ENCODE measurements around the gene LINC01488.

The LINC01488 gene

GRCh38 chr11:69475866-69476471 lies 5.5 kb upstream of the LINC01488 start:
- H3K9ac ChIP-seq (ENCODE audit: low read length), result no peak overlapping the region
- no peaks in the 10 kb centered on the region for H3K4me1 ChIP-seq (ENCODE audit: insufficient read depth, low read length)
- H3K36me3 ChIP-seq (ENCODE audit: insufficient read depth, low read length), result no peaks in the 10 kb centered on the region
- peaks cover 7% of the 10 kb centered on the region for H3K9me3 ChIP-seq (ENCODE audit: low read length)
- no peaks in the 10 kb centered on the region for H3K27me3 ChIP-seq (ENCODE audit: control insufficient read depth in 1 of 2, insufficient read depth in 2 of 2, low read length in 2 of 2)
- H3K4me3 ChIP-seq (ENCODE audit: low read depth in 1 of 2, low read length in 2 of 2), result no peak overlapping the region
- H3K27ac ChIP-seq (ENCODE audit: low read depth, low read length), result no peak overlapping the region

- H3K4me3 ChIP-seq (ENCODE audit: low read depth in 1 of 2, low read length in 2 of 2), result no peak overlapping the region
- no peak overlapping the region for H3K9ac ChIP-seq (ENCODE audit: low read length)
- H3K4me1 ChIP-seq (ENCODE audit: insufficient read depth, low read length), result no peaks in the 10 kb centered on the region
- H3K27me3 ChIP-seq (ENCODE audit: control insufficient read depth in 1 of 2, insufficient read depth in 2 of 2, low read length in 2 of 2), result no peaks in the 10 kb centered on the region
- H3K9me3 ChIP-seq (ENCODE audit: low read length), result peaks cover 7% of the 10 kb centered on the region
- H3K36me3 ChIP-seq (ENCODE audit: insufficient read depth, low read length), result no peaks in the 10 kb centered on the region
- no peak overlapping the region for H3K27ac ChIP-seq (ENCODE audit: low read depth, low read length)
Observed at GRCh38 chr11:69476509-69476961, 4.9 kb upstream of the LINC01488 start.

- H3K9ac ChIP-seq (ENCODE audit: low read length), result no peak overlapping the region
- H3K36me3 ChIP-seq (ENCODE audit: insufficient read depth, low read length), result no peaks in the 10 kb centered on the region
- no peak overlapping the region for H3K27ac ChIP-seq (ENCODE audit: low read depth, low read length)
- H3K9me3 ChIP-seq (ENCODE audit: low read length), result peaks cover 7% of the 10 kb centered on the region
- no peaks in the 10 kb centered on the region for H3K27me3 ChIP-seq (ENCODE audit: control insufficient read depth in 1 of 2, insufficient read depth in 2 of 2, low read length in 2 of 2)
- H3K4me1 ChIP-seq (ENCODE audit: insufficient read depth, low read length), result no peaks in the 10 kb centered on the region
- H3K4me3 ChIP-seq (ENCODE audit: low read depth in 1 of 2, low read length in 2 of 2), result no peak overlapping the region
Observed at GRCh38 chr11:69477086-69477485, 4.4 kb upstream of the LINC01488 start.

- Histone ChIP-seq H3K4me3 (ENCODE audit: low read depth in 1 of 2, low read length in 2 of 2) (no peak overlapping the region), H3K9ac (ENCODE audit: low read length) (no peak overlapping the region)
Observed at GRCh38 chr11:69479591-69480271, 1.7 kb upstream of the LINC01488 start.

GRCh38 chr11:69480547-69481392 lies 693 bp upstream of the LINC01488 start:
- H3K9ac ChIP-seq (ENCODE audit: low read length), result no peak overlapping the region
- no peaks in the 10 kb centered on the region for H3K4me1 ChIP-seq (ENCODE audit: insufficient read depth, low read length)
- no peak overlapping the region for H3K4me3 ChIP-seq (ENCODE audit: low read depth in 1 of 2, low read length in 2 of 2)
- H3K27ac ChIP-seq (ENCODE audit: low read depth, low read length), result no peak overlapping the region
- H3K36me3 ChIP-seq (ENCODE audit: insufficient read depth, low read length), result no peaks in the 10 kb centered on the region
- no peaks in the 10 kb centered on the region for H3K27me3 ChIP-seq (ENCODE audit: control insufficient read depth in 1 of 2, insufficient read depth in 2 of 2, low read length in 2 of 2)
- no peaks in the 10 kb centered on the region for H3K9me3 ChIP-seq (ENCODE audit: low read length)

More at GRCh38 chr11:69479591-69480271, 1.7 kb upstream of the LINC01488 start:
- H3K4me1 ChIP-seq (ENCODE audit: insufficient read depth, low read length), result no peaks in the 10 kb centered on the region
- no peaks in the 10 kb centered on the region for H3K9me3 ChIP-seq (ENCODE audit: low read length)
- H3K27ac ChIP-seq (ENCODE audit: low read depth, low read length), result no peak overlapping the region
- no peaks in the 10 kb centered on the region for H3K36me3 ChIP-seq (ENCODE audit: insufficient read depth, low read length)
- no peaks in the 10 kb centered on the region for H3K27me3 ChIP-seq (ENCODE audit: control insufficient read depth in 1 of 2, insufficient read depth in 2 of 2, low read length in 2 of 2)

- Histone ChIP-seq H3K9me3 (ENCODE audit: low read length) (no peaks in the 10 kb centered on the region), H3K9ac (ENCODE audit: low read length) (no peak overlapping the region), H3K4me1 (ENCODE audit: insufficient read depth, low read length) (no peaks in the 10 kb centered on the region), H3K36me3 (ENCODE audit: insufficient read depth, low read length) (no peaks in the 10 kb centered on the region), H3K27ac (ENCODE audit: low read depth, low read length) (no peak overlapping the region), H3K27me3 (ENCODE audit: control insufficient read depth in 1 of 2, insufficient read depth in 2 of 2, low read length in 2 of 2) (no peaks in the 10 kb centered on the region), H3K4me3 (ENCODE audit: low read depth in 1 of 2, low read length in 2 of 2) (no peak overlapping the region)
Observed at GRCh38 chr11:69482322-69482721, 859 bp downstream of the LINC01488 start.

- H3K36me3 ChIP-seq (ENCODE audit: insufficient read depth, low read length), result no peaks in the 10 kb centered on the region
- no peak overlapping the region for H3K27ac ChIP-seq (ENCODE audit: low read depth, low read length)
- H3K4me3 ChIP-seq (ENCODE audit: low read depth in 1 of 2, low read length in 2 of 2), result no peak overlapping the region
- no peaks in the 10 kb centered on the region for H3K4me1 ChIP-seq (ENCODE audit: insufficient read depth, low read length)
- H3K27me3 ChIP-seq (ENCODE audit: control insufficient read depth in 1 of 2, insufficient read depth in 2 of 2, low read length in 2 of 2), result no peaks in the 10 kb centered on the region
- H3K9ac ChIP-seq (ENCODE audit: low read length), result no peak overlapping the region
- H3K9me3 ChIP-seq (ENCODE audit: low read length), result no peaks in the 10 kb centered on the region
Observed at GRCh38 chr11:69483170-69483569, 1.7 kb downstream of the LINC01488 start.

GRCh38 chr11:69483691-69484426 lies 2.4 kb downstream of the LINC01488 start:
- H3K9ac ChIP-seq (ENCODE audit: low read length), result no peak overlapping the region
- no peaks in the 10 kb centered on the region for H3K9me3 ChIP-seq (ENCODE audit: low read length)

GRCh38 chr11:69484427-69485259 lies 3.2 kb downstream of the LINC01488 start:
- peaks cover 10% of the 10 kb centered on the region for H3K4me1 ChIP-seq (ENCODE audit: insufficient read depth, low read length)
- no peak overlapping the region for H3K4me3 ChIP-seq (ENCODE audit: low read depth in 1 of 2, low read length in 2 of 2)
- no peaks in the 10 kb centered on the region for H3K27me3 ChIP-seq (ENCODE audit: control insufficient read depth in 1 of 2, insufficient read depth in 2 of 2, low read length in 2 of 2)
- no peak overlapping the region for H3K27ac ChIP-seq (ENCODE audit: low read depth, low read length)
- H3K9ac ChIP-seq (ENCODE audit: low read length), result no peak overlapping the region
- no peaks in the 10 kb centered on the region for H3K9me3 ChIP-seq (ENCODE audit: low read length)
- H3K36me3 ChIP-seq (ENCODE audit: insufficient read depth, low read length), result no peaks in the 10 kb centered on the region

More at GRCh38 chr11:69483691-69484426, 2.4 kb downstream of the LINC01488 start:
- Histone ChIP-seq H3K4me3 (ENCODE audit: low read depth in 1 of 2, low read length in 2 of 2) (no peak overlapping the region), H3K27me3 (ENCODE audit: control insufficient read depth in 1 of 2, insufficient read depth in 2 of 2, low read length in 2 of 2) (no peaks in the 10 kb centered on the region), H3K27ac (ENCODE audit: low read depth, low read length) (no peak overlapping the region), H3K4me1 (ENCODE audit: insufficient read depth, low read length) (peaks cover 2% of the 10 kb centered on the region), H3K36me3 (ENCODE audit: insufficient read depth, low read length) (no peaks in the 10 kb centered on the region)

GRCh38 chr11:69485337-69486041 lies 4.0 kb downstream of the LINC01488 start:
- Histone ChIP-seq H3K27ac (ENCODE audit: low read depth, low read length) (no peak overlapping the region), H3K36me3 (ENCODE audit: insufficient read depth, low read length) (no peaks in the 10 kb centered on the region), H3K4me3 (ENCODE audit: low read depth in 1 of 2, low read length in 2 of 2) (no peak overlapping the region), H3K9ac (ENCODE audit: low read length) (no peak overlapping the region), H3K9me3 (ENCODE audit: low read length) (no peaks in the 10 kb centered on the region), H3K4me1 (ENCODE audit: insufficient read depth, low read length) (peaks cover 12% of the 10 kb centered on the region), H3K27me3 (ENCODE audit: control insufficient read depth in 1 of 2, insufficient read depth in 2 of 2, low read length in 2 of 2) (no peaks in the 10 kb centered on the region)
